Neuronal stem cell (in vitro differentiated cells): ENCODE results near the gene TJP1.

Experiments used
- DNase-seq: peaks from one replicate; pipeline ENCODE4 v3.0.0-alpha.2; 2013; ENCODE audit warnings: low spot score
- H2AFZ ChIP-seq: one replicate; pipeline ENCODE4 v1.6.1; 2013; ENCODE audit warnings: mild to moderate bottlenecking, low read length, inconsistent platforms
- H2AK5ac ChIP-seq: 2 replicates; pipeline ENCODE4 v1.6.1; 2013; ENCODE audit warnings: low read depth, mild to moderate bottlenecking, inconsistent platforms, low read length, moderate library complexity, mixed read lengths
- H2BK120ac ChIP-seq: 2 replicates; pipeline ENCODE4 v1.6.1; 2013; ENCODE audit warnings: low read depth, mild to moderate bottlenecking, inconsistent platforms, low read length, moderate library complexity, mixed read lengths
- H2BK12ac ChIP-seq: one replicate; pipeline ENCODE4 v1.6.1; 2013; ENCODE audit warnings: low read length, inconsistent platforms
- H2BK15ac ChIP-seq: 2 replicates; pipeline ENCODE4 v1.6.1; 2013; ENCODE audit warnings: mild to moderate bottlenecking, low read length, inconsistent platforms, mixed read lengths
- H2BK5ac ChIP-seq: one replicate; pipeline ENCODE4 v1.6.1; 2013; ENCODE audit warnings: inconsistent platforms, mild to moderate bottlenecking, low read length, moderate library complexity
- H3K14ac ChIP-seq: one replicate; pipeline ENCODE4 v1.6.1; 2013; ENCODE audit warnings: low read length, inconsistent platforms
- H3K18ac ChIP-seq: 2 replicates; pipeline ENCODE4 v1.6.1; 2013; ENCODE audit warnings: low read length, inconsistent platforms
- H3K23ac ChIP-seq: 2 replicates; pipeline ENCODE4 v1.6.1; 2013; ENCODE audit warnings: low read depth, mild to moderate bottlenecking, mixed read lengths, low read length, inconsistent platforms; ENCODE audit not compliant: poor library complexity
- H3K27ac ChIP-seq: replicated peaks from 3 replicates; pipeline ENCODE4 v1.5.1; 2013; ENCODE audit warnings: low read length, inconsistent platforms
- H3K27me3 ChIP-seq, 3 experiments: 2 replicates each; pipeline ENCODE4 v1.6.1; 2013; ENCODE audit warnings: low read length in 3 of 3, mild to moderate bottlenecking in 2 of 3, inconsistent platforms in 1 of 3, low read depth in 1 of 3, mixed read lengths in 1 of 3, moderate library complexity in 1 of 3; ENCODE audit not compliant: control insufficient read depth in 3 of 3, insufficient read depth in 3 of 3
- H3K36me3 ChIP-seq, 2 donors: replicated peaks in 1 of 2; 2 replicates each; pipeline ENCODE4 v1.6.1; 2013; ENCODE audit warnings: low read length in 2 of 2; ENCODE audit not compliant: control insufficient read depth in 2 of 2, insufficient read depth in 2 of 2
- H3K4ac ChIP-seq: 2 replicates; pipeline ENCODE4 v1.6.1; 2013; ENCODE audit warnings: inconsistent platforms, mild to moderate bottlenecking, low read length, moderate library complexity
- H3K4me1 ChIP-seq, 2 donors: 1 replicate in 1 of 2; 2 replicates in 1 of 2; pipeline ENCODE4 v1.6.1; 2013; ENCODE audit warnings: low read length in 2 of 2, low read depth in 1 of 2; ENCODE audit not compliant: control insufficient read depth in 2 of 2, insufficient read depth in 1 of 2
- H3K4me2 ChIP-seq: one replicate; pipeline ENCODE4 v1.6.1; 2013; ENCODE audit warnings: mild to moderate bottlenecking, low read length, inconsistent platforms; ENCODE audit not compliant: insufficient read depth, poor library complexity, severe bottlenecking
- H3K4me3 ChIP-seq, 2 donors: 2 replicates each; pipeline ENCODE4 v1.5.1; 2013; ENCODE audit warnings: low read length in 2 of 2, mild to moderate bottlenecking in 2 of 2, inconsistent platforms in 1 of 2, moderate library complexity in 1 of 2
- H3K79me1 ChIP-seq: one replicate; pipeline ENCODE4 v1.6.1; 2013; ENCODE audit warnings: low read depth, mild to moderate bottlenecking, inconsistent platforms, low read length, moderate library complexity
- H3K9ac ChIP-seq: one replicate; pipeline ENCODE4 v1.6.1; 2013; ENCODE audit warnings: mild to moderate bottlenecking, low read depth, low read length, inconsistent platforms; ENCODE audit not compliant: poor library complexity
- H3K9me3 ChIP-seq, 2 donors: replicated peaks in 1 of 2; 2 replicates each; pipeline versions ENCODE3 to v1.6.1; 2013; ENCODE audit warnings: low read length in 2 of 2, mild to moderate bottlenecking in 2 of 2, inconsistent platforms in 1 of 2, low read depth in 1 of 2, mixed read lengths in 1 of 2, moderate library complexity in 1 of 2; ENCODE audit not compliant: control insufficient read depth in 2 of 2, insufficient read depth in 1 of 2
- H4K8ac ChIP-seq: one replicate; pipeline ENCODE4 v1.6.1; 2013; ENCODE audit warnings: low read depth, mild to moderate bottlenecking, inconsistent platforms, low read length, moderate library complexity
- H4K91ac ChIP-seq: one replicate; pipeline ENCODE4 v1.6.1; 2013; ENCODE audit warnings: low read length, low read depth, mild to moderate bottlenecking, inconsistent platforms; ENCODE audit not compliant: poor library complexity
- WGBS, 2 donors: extraction: QIAGEN DNeasy Blood & Tissue Kit; methylation state at CpG; one replicate each; pipeline ENCODE4 v1.1.7; 2013; ENCODE audit warnings: missing lambda C conversion rate in 2 of 2, mixed read lengths in 1 of 2; ENCODE audit not compliant: insufficient read length in 2 of 2, insufficient replicate concordance in 1 of 2; ENCODE audit errors: extremely low coverage in 2 of 2; 5-methylcytosine and 5-hydroxymethylcytosine counted together

The TJP1 gene

GRCh38 chr15:29790607-29791006 is 31.7 kb downstream of the TJP1 start:
- Histone ChIP-seq H3K36me3 (peaks cover 3 to 38% of the 10 kb centered on the region in 2 donors), H3K79me1 (peaks cover 2% of the 10 kb centered on the region), H3K9ac (no peak overlapping the region), H2BK120ac (no peak overlapping the region), H3K4me3 (no peak overlapping the region), H3K4me1 (peaks cover 4 to 7% of the 10 kb centered on the region in 2 donors), H3K27ac (no peak overlapping the region), H2BK5ac (no peak overlapping the region), H3K4ac (no peak overlapping the region), H3K23ac (no peak overlapping the region), H3K27me3 (no peaks in the 10 kb centered on the region), H3K18ac (no peak overlapping the region), H3K14ac (no peak overlapping the region), H2BK15ac (no peak overlapping the region), H4K91ac (no peak overlapping the region), H2AK5ac (no peak overlapping the region), H3K4me2 (no peak overlapping the region), H3K9me3 (peaks cover 3 to 26% of the 10 kb centered on the region in 2 donors), H2BK12ac (no peak overlapping the region), H2AFZ (no peak overlapping the region), H4K8ac (no peak overlapping the region)
- no peak for DNase-seq
- no CpG with 5 or more reads among the region's 6 CpGs for WGBS, 2 donors

- Histone ChIP-seq H4K91ac (no peak overlapping the region), H3K23ac (no peak overlapping the region), H3K4me2 (no peak overlapping the region), H3K4me3 (no peak overlapping the region), H2BK12ac (no peak overlapping the region), H3K36me3 (peaks cover 0 to 31% of the 10 kb centered on the region in 2 donors), H3K9ac (no peak overlapping the region), H4K8ac (no peak overlapping the region), H3K18ac (no peak overlapping the region), H3K79me1 (no peaks in the 10 kb centered on the region), H2AK5ac (no peak overlapping the region), H3K14ac (no peak overlapping the region), H3K27me3 (no peaks in the 10 kb centered on the region), H2BK120ac (no peak overlapping the region), H2AFZ (no peak overlapping the region), H3K27ac (no peak overlapping the region), H2BK15ac (no peak overlapping the region), H3K9me3 (peaks cover 2 to 20% of the 10 kb centered on the region in 2 donors), H3K4me1 (peaks cover 4 to 11% of the 10 kb centered on the region in 2 donors), H2BK5ac (no peak overlapping the region), H3K4ac (no peak overlapping the region)
- WGBS, 2 donors, result no CpG with 5 or more reads among the region's 4 CpGs
- DNase-seq, result no peak
These were observed 32.4 kb downstream of the TJP1 start for GRCh38 chr15:29789871-29790270.

DNA sequence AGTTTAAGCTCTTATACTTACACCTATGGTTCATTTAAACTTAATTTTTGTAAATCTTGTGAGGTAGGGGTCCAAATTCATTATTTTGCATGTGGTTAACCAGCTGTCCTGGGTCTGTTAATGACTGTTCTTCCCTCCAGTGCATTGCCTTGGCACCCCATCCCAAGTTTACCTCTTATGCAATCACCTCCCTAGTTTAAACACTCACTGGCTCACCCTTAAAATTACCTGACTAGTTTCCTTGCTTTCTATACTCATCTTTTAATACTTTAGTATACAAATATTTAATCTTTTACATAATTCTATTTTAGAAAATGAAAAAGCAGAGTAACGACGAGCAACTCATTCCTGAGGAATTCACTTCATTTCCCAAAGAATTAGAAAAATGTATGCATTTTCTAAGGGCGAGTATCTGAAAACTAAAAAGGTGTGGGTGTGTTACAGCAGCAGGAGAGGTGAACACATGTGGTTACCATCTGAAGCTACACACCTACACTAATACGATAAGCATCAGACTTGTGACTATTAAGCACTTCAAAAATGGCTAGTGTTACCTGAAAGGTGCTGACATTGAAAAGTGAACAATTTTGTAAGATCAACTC is 33.7 kb downstream of the TJP1 start:
- no peak overlapping the region for H4K91ac ChIP-seq
- H2BK120ac ChIP-seq, result no peak overlapping the region
- no peak overlapping the region for H4K8ac ChIP-seq
- H3K79me1 ChIP-seq, result no peaks in the 10 kb centered on the region
- no peak overlapping the region for H2BK5ac ChIP-seq
- H2AK5ac ChIP-seq, result no peak overlapping the region
- H3K4me2 ChIP-seq, result no peak overlapping the region
- H3K9me3 ChIP-seq, result peaks cover 2 to 8% of the 10 kb centered on the region in 2 donors
- peaks cover 4 to 11% of the 10 kb centered on the region in 2 donors for H3K4me1 ChIP-seq
- H2AFZ ChIP-seq, result no peak overlapping the region
- H2BK15ac ChIP-seq, result no peak overlapping the region
- H3K4ac ChIP-seq, result no peak overlapping the region
- H3K23ac ChIP-seq, result no peak overlapping the region
- WGBS, 2 donors, result no CpG with 5 or more reads among the region's 4 CpGs
- H3K4me3 ChIP-seq, result no peak overlapping the region
- H2BK12ac ChIP-seq, result no peak overlapping the region
- no peak overlapping the region for H3K18ac ChIP-seq
- H3K36me3 ChIP-seq, result peaks cover 0 to 17% of the 10 kb centered on the region in 2 donors
- H3K27ac ChIP-seq, result no peak overlapping the region
- no peaks in the 10 kb centered on the region for H3K27me3 ChIP-seq
- H3K9ac ChIP-seq, result no peak overlapping the region
- DNase-seq, result no peak
- no peak overlapping the region for H3K14ac ChIP-seq

- Histone ChIP-seq H2BK5ac (no peak overlapping the region), H4K91ac (no peak overlapping the region)
These were observed 34.5 kb downstream of the TJP1 start for GRCh38 chr15:29787767-29788166.

More at GRCh38 chr15:29787767-29788166, 34.5 kb downstream of the TJP1 start:
- Histone ChIP-seq H3K18ac (no peak overlapping the region), H3K4ac (no peak overlapping the region), H3K4me1 (peaks cover 4 to 11% of the 10 kb centered on the region in 2 donors), H2AK5ac (no peak overlapping the region), H3K4me3 (no peak overlapping the region), H3K9ac (no peak overlapping the region), H3K79me1 (peaks cover 1% of the 10 kb centered on the region), H2AFZ (no peak overlapping the region), H2BK120ac (no peak overlapping the region), H4K8ac (no peak overlapping the region), H2BK12ac (no peak overlapping the region), H2BK15ac (no peak overlapping the region), H3K23ac (no peak overlapping the region), H3K27ac (no peak overlapping the region), H3K4me2 (no peak overlapping the region), H3K14ac (no peak overlapping the region), H3K9me3 (peaks cover 0 to 5% of the 10 kb centered on the region in 2 donors), H3K36me3 (peaks cover 0 to 14% of the 10 kb centered on the region in 2 donors), H3K27me3 (no peaks in the 10 kb centered on the region)
- DNase-seq, result no peak
